ENCODE results near the gene ALK.

GRCh38 chr2:29615183-29615582, 306.2 kb downstream of the ALK start:
- TF ChIP-seq, protein P1, sequence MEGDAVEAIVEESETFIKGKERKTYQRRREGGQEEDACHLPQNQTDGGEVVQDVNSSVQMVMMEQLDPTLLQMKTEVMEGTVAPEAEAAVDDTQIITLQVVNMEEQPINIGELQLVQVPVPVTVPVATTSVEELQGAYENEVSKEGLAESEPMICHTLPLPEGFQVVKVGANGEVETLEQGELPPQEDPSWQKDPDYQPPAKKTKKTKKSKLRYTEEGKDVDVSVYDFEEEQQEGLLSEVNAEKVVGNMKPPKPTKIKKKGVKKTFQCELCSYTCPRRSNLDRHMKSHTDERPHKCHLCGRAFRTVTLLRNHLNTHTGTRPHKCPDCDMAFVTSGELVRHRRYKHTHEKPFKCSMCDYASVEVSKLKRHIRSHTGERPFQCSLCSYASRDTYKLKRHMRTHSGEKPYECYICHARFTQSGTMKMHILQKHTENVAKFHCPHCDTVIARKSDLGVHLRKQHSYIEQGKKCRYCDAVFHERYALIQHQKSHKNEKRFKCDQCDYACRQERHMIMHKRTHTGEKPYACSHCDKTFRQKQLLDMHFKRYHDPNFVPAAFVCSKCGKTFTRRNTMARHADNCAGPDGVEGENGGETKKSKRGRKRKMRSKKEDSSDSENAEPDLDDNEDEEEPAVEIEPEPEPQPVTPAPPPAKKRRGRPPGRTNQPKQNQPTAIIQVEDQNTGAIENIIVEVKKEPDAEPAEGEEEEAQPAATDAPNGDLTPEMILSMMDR (conservative IDR thresholded peaks at IDR 0.05 in 1 of 2, IDR thresholded peaks at IDR 0.05 in 1 of 2; ENCODE audit: low read depth in 1 of 2, low read length in 2 of 2): no peak
- no peak for TF ChIP-seq EZH2 (IDR thresholded peaks at IDR 0.05; ENCODE audit: low read length, missing control alignments)
